GM19193 (cell line): ENCODE measurements around the gene MAGI1.

Experiments used
- POLR2A ChIP-seq: IDR thresholded peaks from 4 replicates; pipeline ENCODE4 v1.6.1; 2011; ENCODE audit not compliant: insufficient read depth, insufficient read length; ENCODE audit errors: extremely low read depth

The MAGI1 gene

DNA sequence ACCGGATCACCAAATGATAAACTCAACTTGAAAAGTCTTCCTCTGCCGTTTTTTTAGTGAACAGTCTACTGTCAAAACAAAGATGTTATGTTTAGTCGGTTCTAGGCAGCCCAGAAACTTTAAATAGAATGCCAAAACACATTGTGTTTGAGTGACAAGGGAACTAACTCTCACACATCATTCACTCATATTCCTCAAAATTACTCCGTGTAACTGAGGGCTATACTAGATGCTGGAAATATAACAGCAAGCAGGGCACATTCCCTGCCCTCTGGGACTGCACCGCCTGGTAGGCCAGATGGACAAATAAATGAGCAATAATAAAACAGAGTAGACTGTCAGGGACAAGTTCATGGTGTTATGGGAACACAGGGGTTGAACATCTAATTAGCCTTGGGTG, 251.4 kb downstream of the MAGI1 start:
- TF ChIP-seq POLR2A = no peak

DNA sequence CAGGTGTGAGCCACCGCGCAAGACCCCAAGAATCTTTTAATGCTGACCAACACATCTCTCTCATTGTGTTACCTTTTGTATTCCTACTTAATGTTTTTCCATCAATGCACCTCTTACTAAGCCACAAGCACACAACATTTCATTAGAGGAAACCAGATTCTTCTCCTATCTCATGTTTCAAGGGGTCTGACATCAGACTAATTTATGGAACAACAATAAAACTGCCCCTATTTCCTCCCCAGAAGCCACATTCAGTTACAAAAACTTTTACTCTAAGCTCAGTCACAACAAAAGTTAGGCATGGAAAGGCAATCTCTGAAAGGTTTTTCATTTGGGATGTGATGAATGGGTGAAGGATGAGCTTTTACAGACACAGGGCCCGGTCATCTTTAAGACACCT, 251.8 kb downstream of the MAGI1 start:
- no peak for TF ChIP-seq POLR2A

DNA sequence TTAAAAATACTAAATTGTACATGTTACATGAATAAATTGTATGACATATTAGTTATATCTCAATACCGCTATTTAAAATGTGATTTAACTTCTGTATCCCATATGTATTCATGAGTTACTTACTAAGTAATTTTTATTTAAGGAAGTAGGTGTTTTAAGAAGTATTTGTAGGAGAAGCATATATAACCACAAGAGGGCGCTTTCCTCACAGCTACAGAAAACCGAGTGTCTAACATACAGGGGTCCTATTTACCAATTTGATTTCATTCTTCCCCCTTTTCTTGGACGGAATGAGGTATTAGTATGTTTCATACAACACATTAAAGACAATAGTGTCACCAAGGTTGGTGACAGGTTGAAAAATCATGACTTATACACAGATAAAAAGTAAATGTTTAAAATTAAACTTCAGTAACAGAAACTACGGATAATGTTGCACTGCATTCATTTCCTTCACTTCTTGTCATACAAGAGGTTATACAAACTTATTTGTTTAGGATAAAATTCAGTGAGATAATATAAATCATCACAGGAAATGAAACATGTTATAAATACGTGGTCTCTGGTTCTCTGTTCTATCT, 253.6 kb downstream of the MAGI1 start:
- no peak for TF ChIP-seq POLR2A

DNA sequence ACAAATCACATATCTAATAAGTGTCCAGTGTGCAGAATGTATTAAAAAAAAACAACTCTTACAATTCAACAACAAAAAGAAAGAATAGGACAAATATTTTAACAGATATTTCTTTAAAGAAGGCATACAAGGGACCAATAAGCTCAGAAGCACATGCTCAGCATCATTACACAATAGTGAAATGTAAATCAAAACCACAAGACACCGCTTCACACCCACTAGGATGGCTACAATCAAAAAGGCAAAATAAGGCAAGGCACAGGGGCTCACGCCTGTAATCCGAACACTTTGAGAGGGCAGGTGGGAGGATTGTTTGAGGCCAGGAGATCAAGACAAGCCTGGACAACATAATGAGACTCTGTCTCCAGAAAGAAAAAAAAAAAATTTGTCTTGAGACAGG, 255.6 kb downstream of the MAGI1 start:
- TF ChIP-seq POLR2A = no peak

DNA sequence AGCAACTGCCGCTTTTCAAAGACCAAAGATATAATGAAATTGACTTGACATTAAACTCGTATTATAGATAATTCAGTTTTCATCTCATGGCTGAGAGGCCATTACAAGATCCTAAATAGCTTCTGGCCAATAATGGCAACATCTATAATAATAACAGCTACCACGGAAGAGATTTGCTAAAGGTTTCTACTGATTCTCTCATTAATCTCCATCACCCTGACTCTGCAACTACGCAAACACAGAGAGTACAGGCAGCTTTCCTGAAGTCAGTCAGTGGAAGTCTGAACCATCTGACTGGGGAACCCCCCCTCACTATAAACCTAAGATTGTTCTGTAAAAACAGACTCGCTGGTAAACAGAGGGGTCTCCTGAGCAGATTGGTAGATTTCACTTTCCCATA, 257.1 kb downstream of the MAGI1 start:
- no peak for TF ChIP-seq POLR2A

DNA sequence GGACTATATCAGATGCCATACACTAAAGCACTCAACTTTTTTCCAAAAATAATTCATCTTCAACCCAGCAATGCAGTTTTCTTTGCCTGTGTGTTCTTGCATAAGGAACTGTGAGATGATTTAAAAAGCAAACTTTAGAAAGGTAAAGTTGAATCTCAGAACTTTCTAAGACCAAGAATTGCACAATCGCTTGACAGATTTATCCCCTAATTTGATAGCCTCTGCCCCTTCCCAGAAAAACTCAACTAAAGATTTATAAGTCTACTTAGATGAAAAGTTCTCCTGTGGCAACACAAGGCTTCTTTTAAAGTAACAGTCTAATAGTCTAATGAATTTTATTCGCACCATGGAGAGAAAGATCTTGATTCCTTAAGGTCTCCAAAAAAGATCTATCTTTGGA, 259.3 kb downstream of the MAGI1 start:
- no peak for TF ChIP-seq POLR2A

DNA sequence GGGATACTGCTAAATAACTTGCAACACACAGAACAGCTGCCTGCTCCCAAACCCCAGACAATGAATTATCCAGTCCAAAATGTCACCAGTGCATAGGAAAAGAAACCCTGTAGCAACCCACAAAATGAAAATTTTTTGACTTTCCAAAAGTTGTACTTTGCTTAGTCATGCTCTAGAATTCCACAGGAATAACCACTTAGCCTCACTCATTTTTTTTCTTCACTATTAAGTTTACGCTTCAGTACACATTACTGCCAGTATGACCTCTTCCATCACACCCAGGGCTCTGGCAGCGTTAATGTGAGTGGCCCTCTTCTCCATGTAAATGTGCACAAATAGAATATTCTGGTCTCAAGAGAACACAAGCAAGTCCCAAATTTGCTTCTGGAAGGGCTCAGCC, 259.8 kb downstream of the MAGI1 start:
- TF ChIP-seq POLR2A = no peak

DNA sequence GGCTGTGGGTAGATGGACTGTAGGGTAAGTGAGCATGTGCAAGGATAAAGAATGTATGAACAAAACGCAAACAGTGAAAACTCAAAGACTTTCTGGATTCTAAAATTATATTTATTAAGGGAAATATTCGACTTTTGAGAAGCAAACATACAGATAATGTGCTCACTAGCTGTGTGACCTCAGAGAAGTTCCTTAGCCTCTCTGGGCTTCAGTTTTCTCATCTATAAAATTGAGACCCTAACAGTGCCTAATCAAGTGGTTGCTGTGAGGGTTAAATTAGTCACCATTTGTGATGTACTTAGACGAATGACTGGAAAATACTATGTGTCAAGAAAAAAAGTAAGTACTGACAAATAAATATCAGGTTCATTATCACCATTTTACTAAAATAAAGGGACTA, 261.7 kb downstream of the MAGI1 start:
- TF ChIP-seq POLR2A = no peak

DNA sequence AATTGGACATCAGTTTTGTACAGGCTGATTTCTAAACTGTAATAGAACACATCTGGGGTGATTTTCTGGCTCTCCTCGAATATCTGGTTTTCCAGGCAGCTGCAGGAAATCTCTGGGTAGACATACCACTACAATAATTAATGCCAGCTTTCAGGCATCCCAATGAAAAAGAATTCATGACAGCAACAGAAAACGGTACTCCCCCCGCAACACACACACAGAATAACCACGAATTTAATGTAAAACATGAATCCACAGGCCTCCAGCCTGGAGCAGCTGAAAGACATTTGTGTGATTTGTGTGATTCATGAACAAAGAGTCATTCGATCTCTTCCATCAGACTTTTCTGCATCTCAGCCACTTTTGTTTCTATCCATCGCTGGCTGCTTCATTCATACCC, 262.2 kb downstream of the MAGI1 start:
- TF ChIP-seq POLR2A = no peak

DNA sequence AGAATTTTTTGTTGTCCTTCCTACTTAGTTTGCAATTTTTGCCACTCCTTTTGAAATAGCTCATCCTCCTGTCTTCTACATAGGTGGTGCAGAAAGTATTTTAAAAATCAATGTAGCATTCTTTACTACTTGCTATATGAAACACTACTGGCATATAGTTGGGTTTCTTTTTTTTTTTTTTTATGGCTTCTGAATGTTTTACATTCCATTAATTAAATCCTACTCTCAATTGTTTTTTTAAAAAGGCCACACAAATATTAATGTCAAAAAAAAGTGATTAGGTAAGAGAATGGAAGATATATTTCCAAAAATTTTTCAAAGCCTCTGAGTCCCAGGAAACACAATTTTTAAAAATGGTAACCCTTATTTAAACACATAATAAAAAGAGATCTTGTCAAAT, 262.6 kb downstream of the MAGI1 start:
- no peak for TF ChIP-seq POLR2A

DNA sequence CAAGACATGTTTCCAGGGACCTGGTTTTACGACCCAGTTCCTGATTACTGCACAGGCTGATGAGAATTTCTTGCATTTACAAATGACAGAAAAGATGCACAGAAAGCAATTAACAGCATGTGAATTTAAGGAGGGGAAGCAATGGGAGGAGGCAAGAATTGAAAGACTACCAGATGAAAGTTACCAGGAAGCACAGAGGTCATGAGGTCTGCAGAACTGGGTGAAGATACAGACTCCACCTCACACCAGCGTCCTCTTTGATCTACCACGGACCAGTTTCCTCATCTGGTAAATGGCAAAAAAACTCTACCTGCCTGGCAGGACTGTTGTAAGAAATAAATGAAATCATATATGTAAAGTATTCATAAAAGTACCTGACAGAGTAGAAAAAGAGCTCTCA, 266.0 kb downstream of the MAGI1 start:
- no peak for TF ChIP-seq POLR2A

DNA sequence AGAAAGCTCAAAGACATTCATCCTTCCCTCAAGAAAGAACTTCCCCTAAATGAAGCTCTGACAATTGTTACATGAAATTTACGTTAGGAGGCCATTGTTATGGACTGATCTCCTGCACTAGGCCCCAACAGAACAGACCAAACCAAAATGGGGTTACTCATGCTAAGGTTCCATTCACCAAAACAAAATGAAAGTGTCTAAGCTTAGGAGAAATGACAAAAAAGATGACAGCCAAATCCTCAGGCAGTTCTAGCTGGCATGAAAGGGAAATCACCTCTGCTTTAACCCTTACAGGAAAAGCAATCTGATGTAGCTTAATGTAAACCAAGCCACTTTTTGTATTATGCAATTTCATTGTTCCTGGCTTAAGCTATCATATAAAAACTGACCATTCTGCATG, 271.2 kb downstream of the MAGI1 start:
- no peak for TF ChIP-seq POLR2A

DNA sequence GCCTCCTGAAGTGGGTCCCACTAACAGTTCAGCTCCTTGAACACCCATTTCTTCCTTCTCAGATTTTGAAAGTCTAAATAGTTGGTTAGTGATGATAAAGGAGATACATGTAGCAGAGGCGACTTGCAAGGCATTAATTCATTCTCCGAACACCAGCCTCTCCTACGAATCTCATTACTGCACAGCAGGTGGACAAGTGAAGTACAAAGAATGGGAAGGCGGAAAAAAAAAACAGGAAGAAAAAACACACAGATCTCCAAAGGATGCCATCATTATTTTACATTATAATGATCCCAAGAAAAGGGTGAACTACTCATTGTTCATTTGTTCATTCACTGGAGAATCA, 276.5 kb downstream of the MAGI1 start:
- TF ChIP-seq POLR2A = no peak

DNA sequence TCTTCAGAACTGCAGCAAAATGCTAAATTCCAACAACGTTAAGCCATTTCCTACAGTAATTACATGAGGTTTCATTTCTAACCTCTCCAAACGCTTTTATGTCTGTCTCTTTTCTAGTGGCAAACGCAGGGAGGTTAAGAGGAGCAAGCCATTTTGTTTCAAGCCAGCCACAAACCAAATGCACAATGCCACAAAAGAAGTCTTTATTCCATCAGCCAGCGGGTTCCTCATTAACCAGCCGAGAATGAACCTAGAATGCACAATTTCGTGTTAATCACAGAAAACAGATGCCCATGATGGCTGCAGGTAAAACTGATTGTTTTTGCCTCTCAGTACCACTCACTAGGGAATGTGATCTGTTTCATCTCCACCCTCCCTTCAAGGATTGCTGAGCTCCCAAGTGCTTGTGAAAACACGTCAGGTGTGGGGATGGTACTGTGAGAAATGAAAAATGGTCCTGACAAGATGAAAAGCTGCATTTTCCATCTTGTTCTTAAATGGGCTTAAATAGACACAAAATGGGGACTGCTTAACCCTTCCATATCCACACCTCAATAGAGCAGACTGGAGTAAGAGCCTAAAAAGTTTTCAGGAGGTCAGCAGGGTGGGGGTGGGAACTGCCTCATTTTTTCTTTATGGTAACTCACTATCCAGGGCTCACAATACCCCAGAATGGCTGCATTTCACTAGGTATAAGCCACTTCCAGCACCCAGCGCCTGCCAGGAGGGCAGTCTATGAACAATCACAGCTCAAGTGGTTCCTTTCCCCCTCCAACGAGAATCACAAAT, 277.1 kb downstream of the MAGI1 start:
- TF ChIP-seq POLR2A = no peak

DNA sequence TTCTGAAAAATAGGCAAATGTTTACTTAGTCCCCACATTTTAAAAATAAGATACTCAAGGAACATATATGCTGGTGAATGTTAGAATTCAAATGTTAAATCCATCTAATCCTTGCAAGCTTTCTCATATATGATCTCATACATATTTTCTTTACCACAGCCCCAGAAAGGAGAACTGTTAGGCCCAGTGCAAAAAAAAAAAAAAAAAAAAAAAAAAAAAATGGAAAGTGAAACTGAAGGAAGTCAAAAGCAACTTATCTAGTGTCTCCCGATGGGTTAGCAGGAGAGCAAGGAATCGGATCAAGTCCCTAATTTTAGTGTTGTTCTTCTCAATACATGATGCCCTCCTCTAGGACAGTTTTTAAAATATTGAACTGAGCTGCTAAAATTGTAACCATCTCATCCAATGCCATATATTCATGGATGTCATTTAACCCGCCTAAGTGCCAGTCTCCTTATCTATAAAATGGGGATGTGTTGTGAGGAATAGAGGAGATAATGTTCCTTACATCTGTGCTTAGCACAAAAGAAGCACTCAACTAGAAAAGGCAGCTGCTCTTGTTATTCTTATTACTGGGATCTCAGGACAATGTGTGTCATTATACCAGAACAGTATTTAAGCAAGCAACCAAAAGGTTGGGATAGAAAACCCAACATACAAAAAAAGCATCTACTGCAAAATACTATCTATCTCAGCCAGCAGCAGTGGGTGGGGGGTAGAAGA, 279.7 kb downstream of the MAGI1 start:
- no peak for TF ChIP-seq POLR2A

DNA sequence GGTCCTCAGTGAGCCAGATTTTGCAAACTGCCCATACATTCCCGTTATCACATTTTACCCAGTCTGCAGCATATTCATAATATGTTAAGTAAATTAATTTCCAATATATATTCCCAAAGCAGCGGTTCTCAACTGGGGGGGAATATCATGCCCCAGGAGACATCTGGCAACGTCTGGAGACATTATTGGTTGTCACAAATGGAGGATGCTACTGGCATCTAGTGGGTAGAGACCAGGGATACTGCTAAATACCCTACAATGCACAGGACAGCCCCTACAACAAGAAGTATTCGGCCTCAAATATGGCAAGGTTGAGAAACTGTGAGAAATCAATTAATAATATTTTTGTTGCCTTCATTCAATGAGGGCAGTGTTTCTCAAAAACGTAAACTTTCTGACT, 280.3 kb downstream of the MAGI1 start:
- no peak for TF ChIP-seq POLR2A
